SK-N-SH (cell line): ENCODE measurements around the gene RPH3AL. TPM values are rescaled to one million over a fixed set of nuclear protein-coding genes. Genes with fewer than 3 reads are reported as not detected.

ENCODE experiments used
- CTCF ChIA-PET: fragments of 300-600, 350-600 bp; formaldehyde crosslinking; extraction: SDS; loops from one replicate; lab custom pipeline; 2021; lab: Yijun Ruan, JAX
- POLR2A ChIA-PET: fragments of 350-600 bp; sonication (Branson Sonifier 250); formaldehyde crosslinking; extraction: SDS; loops from one replicate; lab custom pipeline; 2020; ENCODE audit warnings: antibody characterized with exemption, inconsistent platforms; lab: Yijun Ruan, JAX
- DNase-seq: peaks from one replicate; pipeline ENCODE4 v3.0.0; 2012
- H2AFZ ChIP-seq: fragments of 200-600 bp; sonication (generic); 2 replicates; pipeline ENCODE4 v1.8.1; 2016; ENCODE audit warnings: antibody characterized with exemption, mild to moderate bottlenecking, low read depth
- H3F3A ChIP-seq: fragments of 200-600 bp; sonication (generic); replicated peaks from 2 replicates; pipeline ENCODE3; 2016; ENCODE audit warnings: antibody characterized with exemption, mild to moderate bottlenecking; ENCODE audit not compliant: insufficient read depth
- H3K27ac ChIP-seq, 2 experiments: fragments of 200-500 bp in 1 of 2; fragments of 200-600 bp in 1 of 2; sonication (Bioruptor generic) in 1 of 2; sonication (generic), shearing (Covaris generic) in 1 of 2; 2 replicates each; pipeline versions ENCODE4 v1.5.1 to v1.6.1; 2014 to 2016; ENCODE audit warnings: low read depth in 2 of 2, inconsistent platforms in 1 of 2, low read length in 1 of 2, mild to moderate bottlenecking in 1 of 2, mixed read lengths in 1 of 2
- H3K27me3 ChIP-seq: fragments of 200-600 bp; sonication (generic), shearing (Covaris generic); 2 replicates; pipeline ENCODE4 v1.6.1; 2016; ENCODE audit warnings: mixed run types; ENCODE audit not compliant: insufficient read depth
- H3K36me3 ChIP-seq, 2 experiments: fragments of 200-500 bp in 1 of 2; fragments of 200-600 bp in 1 of 2; sonication (Bioruptor generic) in 1 of 2; sonication (generic) in 1 of 2; replicated peaks in 1 of 2; 2 replicates each; pipeline versions ENCODE3 to v1.5.1; 2014 to 2016; ENCODE audit warnings: low read length in 1 of 2, mild to moderate bottlenecking in 1 of 2; ENCODE audit not compliant: insufficient read depth in 2 of 2, control insufficient read depth in 1 of 2
- H3K4me1 ChIP-seq, 2 experiments: fragments of 200-500 bp in 1 of 2; fragments of 200-600 bp in 1 of 2; sonication (Bioruptor generic) in 1 of 2; sonication (generic), shearing (Covaris generic) in 1 of 2; 2 replicates each; pipeline versions ENCODE4 v1.5.1 to v1.6.1; 2014 to 2016; ENCODE audit warnings: low read depth in 1 of 2, low read length in 1 of 2, mixed run types in 1 of 2; ENCODE audit not compliant: insufficient read depth in 2 of 2, control insufficient read depth in 1 of 2
- H3K4me2 ChIP-seq: fragments of 200-600 bp; sonication (generic), shearing (Covaris generic); 2 replicates; pipeline ENCODE4 v1.6.1; 2017; ENCODE audit warnings: mixed run types
- H3K4me3 ChIP-seq, 2 experiments: fragments of 200-500 bp in 1 of 2; fragments of 200-600 bp in 1 of 2; sonication (Bioruptor generic) in 1 of 2; sonication (generic), shearing (Covaris generic) in 1 of 2; 2 replicates each; pipeline versions ENCODE4 v1.5.1 to v1.8.1; 2014 to 2016; ENCODE audit warnings: low read depth in 2 of 2, inconsistent platforms in 1 of 2, low read length in 1 of 2, mild to moderate bottlenecking in 1 of 2, mixed read lengths in 1 of 2, moderate library complexity in 1 of 2
- H3K79me2 ChIP-seq: fragments of 200-600 bp; sonication (generic); 2 replicates; pipeline ENCODE4 v1.8.1; 2017; ENCODE audit warnings: mild to moderate bottlenecking; ENCODE audit not compliant: insufficient read depth
- H3K9ac ChIP-seq: fragments of 200-600 bp; sonication (generic); 2 replicates; pipeline ENCODE4 v1.6.1; 2017; ENCODE audit warnings: mixed run types
- H3K9me2 ChIP-seq: fragments of 200-600 bp; sonication (generic); 2 replicates; pipeline ENCODE4 v1.6.1; 2017; ENCODE audit warnings: mixed run types
- H3K9me3 ChIP-seq: fragments of 200-600 bp; sonication (generic); 2 replicates; pipeline ENCODE4 v1.6.1; 2017; ENCODE audit warnings: mixed run types, mild to moderate bottlenecking, moderate library complexity
- H4K20me1 ChIP-seq: fragments of 200-600 bp; sonication (generic); 2 replicates; pipeline ENCODE4 v1.6.1; 2017; ENCODE audit warnings: mild to moderate bottlenecking, mixed run types; ENCODE audit not compliant: insufficient read depth
- EP300 ChIP-seq, 2 experiments: IDR thresholded peaks; 2 replicates each; pipeline versions ENCODE4 v1.4.0 to v1.6.1; 2012; ENCODE audit warnings: borderline replicate concordance in 1 of 2, low read depth in 1 of 2, low read length in 1 of 2
- SIN3A ChIP-seq: IDR thresholded peaks from 2 replicates; pipeline ENCODE4 v1.6.1; 2012; ENCODE audit warnings: low read depth, mild to moderate bottlenecking, low read length, moderate library complexity, borderline replicate concordance
- ZBTB33 ChIP-seq: IDR thresholded peaks from 2 replicates; pipeline ENCODE4 v1.4.0; 2012; ENCODE audit warnings: low read depth, borderline replicate concordance
- WGBS: methylation state at CpG from one replicate; pipeline ENCODE4 v1.1.6; 2017; ENCODE audit warnings: low lambda C conversion rate; 5-methylcytosine and 5-hydroxymethylcytosine counted together
- polyA plus RNA-seq, 3 experiments: library from polyadenylated mRNA; depleted of rRNA; stranded (reverse); fragments of >200 nt; gene quantifications; 2 replicates each; pipeline ENCODE4 v1.2.3, GENCODE V29; 2012
- TF ChIP-seq, protein P1 (sequence below): fragments of 150-350 bp; IDR thresholded peaks from 2 replicates; pipeline ENCODE4 v1.6.1; 2016; ENCODE audit warnings: mild to moderate bottlenecking, low read depth, low read length

Gene RPH3AL
- polyA plus RNA-seq, 1 of the 3 experiments (the other 2 are of a cell fraction): 2.9 TPM

DNA sequence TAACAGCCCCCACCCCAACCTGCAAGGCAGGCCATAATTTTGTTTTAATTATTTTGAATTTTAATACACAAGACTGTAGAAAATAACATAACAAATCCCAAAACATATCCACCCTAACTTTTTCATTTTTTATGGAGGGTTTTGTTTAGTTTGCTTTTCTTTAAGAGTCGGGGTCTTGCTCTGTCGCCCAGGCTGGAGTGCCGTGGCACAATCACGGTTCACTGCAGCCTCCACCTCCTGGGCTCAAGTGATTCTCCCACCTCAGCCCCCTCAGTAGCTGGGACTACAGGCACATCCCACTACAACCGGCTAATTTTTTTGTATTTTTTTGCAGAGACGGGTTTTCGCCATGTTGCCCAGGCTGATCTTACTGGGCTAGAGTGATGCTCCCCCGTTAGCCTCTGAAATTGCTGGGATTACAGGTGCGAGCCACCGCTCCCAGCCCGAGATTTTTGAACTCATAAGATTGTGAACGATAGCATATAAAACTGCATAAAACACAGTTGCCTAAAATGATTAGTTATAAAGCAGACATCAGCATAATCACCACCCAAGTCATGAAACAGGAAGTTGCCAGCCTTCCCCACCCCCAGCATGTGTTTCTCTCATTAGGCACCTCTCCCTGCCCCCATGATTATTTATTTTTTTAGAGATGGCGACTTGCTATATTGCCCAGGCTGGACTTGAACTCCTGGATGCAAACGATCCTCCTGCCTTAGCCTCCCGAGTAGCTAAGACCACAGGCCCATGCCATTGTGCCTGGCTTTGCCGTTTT lies 157.6 kb downstream of the RPH3AL start:
- Histone ChIP-seq H3K9ac (no peak overlapping the region), H3K4me2 (no peak overlapping the region), H4K20me1 (no peaks in the 10 kb centered on the region), H2AFZ (no peak overlapping the region), H3K27ac (no peak overlapping the region), H3K4me3 (no peak overlapping the region), H3K9me3 (no peaks in the 10 kb centered on the region), H3K79me2 (no peaks in the 10 kb centered on the region)
- ChIA-PET POLR2A (no interaction called here), CTCF (no interaction called here)
- DNase-seq: no peak
- TF ChIP-seq SIN3A (no peak), ZBTB33 (no peak)
- TF ChIP-seq, all 33 proteins: peak for 0
- H3K4me1 ChIP-seq: peaks cover 0 to 5% of the 10 kb centered on the region in 2 experiments; a peak in 1 of 4 replicates
- H3F3A ChIP-seq: peaks cover 4% of the 10 kb centered on the region
- no peaks in the 10 kb centered on the region for H3K36me3 ChIP-seq
- WGBS: 56% methylated on average over 16 of the region's 16 CpGs
- no peaks in the 10 kb centered on the region; the same call in 1 of the 2 replicates for H3K27me3 ChIP-seq
- H3K9me2 ChIP-seq: no peaks in the 10 kb centered on the region

GRCh38 chr17:193841-194806 lies 158.5 kb downstream of the RPH3AL start:
- H2AFZ ChIP-seq: no peak overlapping the region
- no peak overlapping the region for H3K4me2 ChIP-seq
- H3K9me3 ChIP-seq: no peaks in the 10 kb centered on the region
- no peaks in the 10 kb centered on the region for H3K79me2 ChIP-seq
- H4K20me1 ChIP-seq: no peaks in the 10 kb centered on the region
- POLR2A ChIA-PET: interaction anchor here (0.6 kb wide), 1 partner anchor 21 kb away, joined by 3 read pairs; no protein-coding TSS in a partner anchor
- no peak overlapping the region for H3K27ac ChIP-seq
- WGBS: 61% methylated on average over 26 of the region's 31 CpGs
- no peak for TF ChIP-seq EP300 (IDR thresholded peaks at IDR 0.05; ENCODE audit: borderline replicate concordance in 1 of 2, low read depth in 1 of 2, low read length in 1 of 2)
- TF ChIP-seq, protein P1, sequence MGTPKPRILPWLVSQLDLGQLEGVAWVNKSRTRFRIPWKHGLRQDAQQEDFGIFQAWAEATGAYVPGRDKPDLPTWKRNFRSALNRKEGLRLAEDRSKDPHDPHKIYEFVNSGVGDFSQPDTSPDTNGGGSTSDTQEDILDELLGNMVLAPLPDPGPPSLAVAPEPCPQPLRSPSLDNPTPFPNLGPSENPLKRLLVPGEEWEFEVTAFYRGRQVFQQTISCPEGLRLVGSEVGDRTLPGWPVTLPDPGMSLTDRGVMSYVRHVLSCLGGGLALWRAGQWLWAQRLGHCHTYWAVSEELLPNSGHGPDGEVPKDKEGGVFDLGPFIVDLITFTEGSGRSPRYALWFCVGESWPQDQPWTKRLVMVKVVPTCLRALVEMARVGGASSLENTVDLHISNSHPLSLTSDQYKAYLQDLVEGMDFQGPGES: no peak
- TF ChIP-seq, all 33 proteins: peak for 0
- Histone ChIP-seq H3K36me3 (no peaks in the 10 kb centered on the region), H3K4me1 (peaks cover 0 to 5% of the 10 kb centered on the region in 2 experiments; a peak in 1 of 4 replicates), H3K9ac (no peak overlapping the region), H3F3A (peaks cover 3% of the 10 kb centered on the region), H3K4me3 (no peak overlapping the region), H3K9me2 (no peaks in the 10 kb centered on the region), H3K27me3 (no peaks in the 10 kb centered on the region; the same call in 1 of the 2 replicates)
- CTCF ChIA-PET: no interaction called here
- DNase-seq: no peak
